HTERT RPE-1 (cell line): Measurements from ENCODE around the gene DSE.

Experiments
- in situ Hi-C: fragments of 300-500 bp; cut with MboI; formaldehyde crosslinking; loops from 4 replicates; pipeline ENCODE4 v1.14.3; 2020; ENCODE audit warnings: low sequenced_read_pairs

DSE gene

DNA sequence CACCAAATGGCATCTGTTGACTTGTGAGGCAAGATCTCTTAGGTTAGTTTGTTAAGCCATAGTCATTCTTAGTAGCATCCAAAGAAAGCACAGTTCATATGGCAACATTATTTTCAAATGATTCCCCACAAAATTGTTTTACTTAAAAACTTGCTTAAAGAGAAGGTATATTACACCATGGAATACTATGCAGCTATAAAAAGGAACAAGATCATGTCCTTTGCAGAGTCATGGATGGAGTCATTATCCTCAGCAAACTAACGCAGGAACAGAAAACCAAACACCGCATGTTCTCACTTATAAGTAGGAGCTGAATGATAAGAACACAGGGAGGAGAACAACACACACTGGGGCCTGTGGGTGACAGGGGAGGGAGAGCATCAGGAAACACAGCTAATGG lies 10.9 kb upstream of the DSE start:
- in situ Hi-C loops, result no loop called here

DNA sequence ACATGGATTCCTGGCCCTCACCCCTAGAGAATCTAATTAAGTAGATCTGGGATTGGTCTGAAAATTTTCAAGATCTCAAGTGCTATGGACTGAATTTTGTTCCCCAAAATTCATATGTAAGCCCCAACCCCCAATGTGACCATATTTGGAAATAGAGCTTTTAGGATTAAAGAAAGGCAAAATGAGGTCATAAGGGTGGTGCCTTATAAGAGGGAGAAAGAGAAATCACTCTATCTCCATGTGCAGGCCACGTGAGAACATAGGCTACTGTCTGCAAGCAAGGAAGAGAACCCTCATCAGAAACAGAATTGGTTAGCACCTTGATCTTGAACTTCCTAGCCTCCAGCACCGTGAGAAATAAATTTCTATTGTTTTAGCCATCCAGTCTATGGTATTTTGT lies 8.5 kb upstream of the DSE start:
- in situ Hi-C loops, result no loop called here

DNA sequence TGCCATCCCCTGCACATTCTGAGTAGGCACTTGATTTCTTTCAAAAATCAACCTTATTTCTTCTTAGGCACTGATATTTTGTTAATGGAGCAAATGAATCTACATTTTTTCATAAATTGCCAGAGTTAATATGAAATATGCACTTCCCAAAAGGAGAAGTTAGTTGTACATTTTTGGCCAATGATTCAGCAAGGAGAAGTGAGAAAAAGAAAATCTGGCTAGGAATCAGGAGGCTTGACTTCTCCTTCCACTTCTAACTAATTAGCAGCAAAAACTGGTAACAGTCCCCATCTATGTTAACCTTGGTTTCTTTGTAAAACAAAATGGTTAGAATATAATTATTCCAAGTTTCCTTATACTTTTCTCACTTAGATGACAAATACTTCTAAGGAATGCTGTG lies 7.0 kb upstream of the DSE start:
- in situ Hi-C loops, result no loop called here

DNA sequence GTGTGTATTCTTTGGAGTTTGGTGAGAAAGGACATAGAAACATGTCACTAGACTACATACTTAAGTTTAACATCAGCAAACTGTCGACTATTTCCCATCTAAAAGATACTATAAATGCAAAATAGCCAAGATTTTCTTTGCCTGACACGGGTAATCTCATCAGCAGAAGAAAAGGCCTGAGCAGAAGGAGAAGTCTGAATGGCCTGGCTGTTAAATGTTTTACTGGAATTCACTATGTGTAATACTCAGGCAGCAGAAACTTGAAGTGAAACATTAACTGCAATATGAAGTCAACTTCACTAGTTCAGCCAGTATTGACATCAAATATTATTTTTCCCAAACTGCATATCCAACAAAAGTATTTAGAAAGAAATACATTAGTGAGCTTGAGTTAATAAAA lies 6.4 kb upstream of the DSE start:
- in situ Hi-C loops, result no loop called here

DNA sequence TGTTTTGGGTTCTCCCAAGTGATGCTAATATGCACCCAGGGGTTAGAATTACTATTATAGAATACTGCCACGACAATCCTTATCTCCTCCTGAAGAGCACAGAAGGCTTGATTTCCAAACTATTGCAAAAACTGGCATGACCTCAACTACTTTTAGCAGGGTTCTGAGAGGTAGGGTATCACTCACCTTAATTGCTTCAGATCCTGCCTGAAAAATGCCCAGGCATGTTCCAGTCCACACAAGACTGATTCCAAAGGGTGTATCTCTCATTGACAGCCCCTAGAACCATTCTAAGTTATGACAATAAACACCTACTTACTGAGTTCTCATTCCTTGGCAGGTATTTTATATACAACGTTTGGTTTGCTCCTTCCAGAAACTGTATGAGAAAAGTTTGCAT lies 5.0 kb upstream of the DSE start:
- in situ Hi-C loops, result no loop called here

DNA sequence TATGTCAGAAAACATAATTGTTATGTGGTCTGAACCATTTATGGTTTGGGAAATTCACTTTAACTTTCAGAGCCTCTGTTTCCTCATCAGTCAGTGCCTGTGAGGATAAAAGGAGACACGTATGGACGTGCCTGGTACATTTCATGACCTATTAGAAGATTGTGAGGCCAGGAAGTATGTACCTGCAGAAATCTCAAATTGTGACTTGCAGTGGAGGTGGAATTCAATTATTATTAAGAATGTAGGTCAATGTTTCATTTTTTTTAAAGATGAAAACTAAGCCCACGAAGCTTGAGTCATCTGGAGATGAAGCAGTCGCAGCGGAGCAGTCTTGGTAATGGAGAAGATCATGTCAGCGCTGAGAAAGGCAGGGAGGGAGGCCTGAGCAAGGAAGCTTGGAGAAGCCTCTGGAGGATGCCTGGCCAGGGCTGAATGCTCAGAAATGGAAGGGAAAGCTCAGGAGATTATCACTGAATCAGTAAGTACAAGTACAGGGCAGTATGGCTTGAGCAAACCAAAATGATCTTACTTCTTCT lies 3.9 kb upstream of the DSE start:
- in situ Hi-C loops, result no loop called here

DNA sequence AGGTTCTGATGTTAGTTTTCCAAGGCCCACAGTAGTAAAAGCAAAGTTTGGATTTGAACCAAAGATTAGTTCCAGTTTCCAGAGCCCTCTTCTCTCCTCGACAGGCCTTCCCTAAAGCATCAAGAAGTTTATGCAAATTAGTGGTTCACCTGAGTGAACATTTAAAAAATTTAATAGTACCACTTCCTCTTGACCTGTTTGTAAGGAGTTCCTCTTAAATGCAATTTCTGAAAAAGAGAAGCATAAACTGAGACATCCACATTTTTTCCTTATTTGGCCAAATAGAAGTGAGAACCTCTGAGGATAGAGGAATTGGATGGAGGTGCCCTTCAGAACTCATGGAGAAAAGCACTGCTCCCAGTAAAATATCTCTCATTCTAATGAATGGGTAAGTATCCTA lies 1.2 kb upstream of the DSE start:
- in situ Hi-C loops, result no loop called here

DNA sequence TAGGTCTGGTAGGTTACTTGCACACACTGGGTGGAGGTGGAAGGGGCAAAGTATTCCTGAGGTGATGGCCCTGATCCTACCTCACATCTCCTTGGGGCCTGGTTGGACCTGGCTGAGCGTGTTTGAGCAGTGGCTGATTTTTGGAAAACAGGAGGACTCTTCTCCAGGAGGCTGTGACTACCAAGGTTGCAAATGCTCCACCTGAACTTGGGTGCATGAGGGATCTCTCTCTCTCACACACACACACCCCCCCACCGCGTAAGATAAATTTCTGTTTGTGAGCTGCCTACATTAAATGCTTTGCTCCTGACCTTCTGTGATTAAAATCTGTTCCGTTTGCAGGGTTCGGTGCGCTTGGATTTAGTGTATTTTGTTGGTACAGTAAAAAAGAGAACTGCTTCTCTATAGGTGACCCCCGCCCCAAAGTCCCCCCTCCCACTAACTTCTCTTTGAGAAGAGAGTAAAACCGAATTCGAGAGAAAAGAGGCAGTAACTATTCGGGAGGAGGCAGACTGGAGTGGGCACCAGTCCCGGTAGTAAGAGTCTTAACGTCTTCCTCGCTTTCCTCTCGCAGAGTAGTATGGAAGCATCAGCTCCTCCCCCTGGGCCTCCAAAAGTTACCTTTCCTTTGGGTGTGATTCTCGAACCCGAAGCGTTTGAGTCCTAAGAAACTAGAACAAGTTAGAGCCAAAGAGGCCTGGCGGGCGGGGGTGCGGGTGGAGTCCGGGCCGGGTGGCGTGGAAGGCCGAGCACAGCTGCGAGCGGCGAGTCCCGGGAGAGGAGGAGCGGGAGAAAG lies 585 bp upstream of the DSE start:
- in situ Hi-C loops, result no loop called here

DNA sequence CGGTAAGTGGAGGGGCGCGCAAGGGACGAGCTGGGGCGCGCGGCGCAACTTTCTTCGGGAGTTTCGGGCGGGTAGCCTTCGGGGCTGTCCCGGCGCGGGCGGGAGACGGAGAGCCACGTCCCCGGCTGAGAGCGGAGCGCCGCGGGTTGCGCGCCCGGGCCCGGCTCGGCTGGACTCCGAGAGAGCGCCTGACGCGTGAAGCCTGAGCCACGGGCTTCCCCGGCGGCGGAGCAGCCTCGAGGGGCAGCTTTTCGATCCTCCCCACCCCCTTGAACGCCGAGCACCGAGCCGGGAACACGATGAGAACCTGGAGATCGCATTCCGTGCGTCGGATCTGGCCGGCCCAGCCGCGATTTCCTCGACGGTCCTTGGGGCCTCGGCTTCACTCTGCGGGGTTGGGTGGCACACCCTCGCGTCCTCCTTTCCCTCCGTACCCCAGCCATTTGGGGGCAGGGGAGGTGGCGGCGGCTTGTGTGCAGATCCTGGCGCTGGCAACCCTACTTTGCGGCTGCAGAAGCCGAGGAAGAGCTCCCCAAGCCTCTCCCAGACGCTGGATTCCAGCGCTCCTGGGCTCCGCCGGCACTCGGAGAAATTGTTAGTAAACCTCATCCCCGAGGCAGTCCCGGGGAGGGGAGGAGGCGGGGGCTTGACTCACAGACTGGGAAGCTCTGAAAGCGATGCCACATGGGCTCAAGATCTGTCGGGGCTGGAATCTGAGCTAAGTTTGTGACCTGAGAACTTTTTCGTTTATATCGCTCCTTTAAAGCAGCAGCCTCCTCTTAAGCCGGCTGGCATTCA lies 572 bp downstream of the DSE start:
- in situ Hi-C loops, result no loop called here

DNA sequence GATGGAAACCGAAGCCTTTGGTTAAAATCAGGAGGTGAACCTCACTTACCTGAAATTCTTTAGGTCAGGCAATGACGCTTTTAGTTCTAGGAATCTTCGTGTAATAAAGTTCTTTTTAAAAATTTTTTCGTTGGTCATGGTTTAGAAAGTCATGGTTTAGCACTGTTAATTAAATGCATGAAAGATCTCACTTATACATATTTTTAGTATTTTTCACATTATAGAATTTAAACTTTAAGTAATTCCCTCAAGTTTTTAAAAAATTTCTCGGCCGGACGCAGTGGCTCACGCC lies 1.1 kb downstream of the DSE start:
- in situ Hi-C loops, result no loop called here

DNA sequence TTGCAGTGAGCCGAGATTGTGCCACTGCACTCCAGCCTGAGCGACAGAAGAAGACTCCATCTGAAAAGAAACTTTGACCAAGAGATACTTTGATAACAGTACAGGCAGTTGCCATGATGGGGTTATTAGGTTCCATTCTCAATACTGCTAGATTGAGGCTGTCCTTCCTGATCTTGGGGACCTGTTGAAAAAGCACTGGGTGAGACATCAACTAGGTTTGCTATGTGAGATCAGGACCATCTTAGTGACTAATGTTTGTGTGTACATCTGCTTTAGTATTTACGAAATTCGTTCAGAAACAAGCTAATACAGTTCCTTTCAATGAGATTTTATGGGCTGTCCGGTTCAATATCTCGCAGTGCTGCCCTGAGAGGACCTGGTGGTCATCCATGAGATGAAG lies 2.6 kb downstream of the DSE start:
- in situ Hi-C loops, result no loop called here

DNA sequence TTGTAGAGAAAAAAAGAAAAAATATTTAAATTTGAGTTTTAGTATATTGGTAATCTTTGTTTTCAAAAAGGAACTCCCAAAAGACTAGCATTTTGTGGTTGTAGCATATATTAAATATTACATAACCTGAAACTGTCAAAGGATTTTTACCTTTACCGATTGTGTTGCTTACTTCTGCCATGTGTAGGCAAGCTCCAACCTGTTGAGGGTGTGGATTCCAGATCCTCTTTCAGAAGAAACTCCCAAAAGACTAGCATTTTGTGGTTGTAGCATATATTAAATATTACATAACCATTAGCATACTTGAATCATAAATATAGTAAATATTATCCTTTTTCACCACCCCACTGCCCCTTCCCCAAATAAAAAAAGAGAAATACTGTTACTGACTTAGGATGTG lies 3.2 kb downstream of the DSE start:
- in situ Hi-C loops, result no loop called here

DNA sequence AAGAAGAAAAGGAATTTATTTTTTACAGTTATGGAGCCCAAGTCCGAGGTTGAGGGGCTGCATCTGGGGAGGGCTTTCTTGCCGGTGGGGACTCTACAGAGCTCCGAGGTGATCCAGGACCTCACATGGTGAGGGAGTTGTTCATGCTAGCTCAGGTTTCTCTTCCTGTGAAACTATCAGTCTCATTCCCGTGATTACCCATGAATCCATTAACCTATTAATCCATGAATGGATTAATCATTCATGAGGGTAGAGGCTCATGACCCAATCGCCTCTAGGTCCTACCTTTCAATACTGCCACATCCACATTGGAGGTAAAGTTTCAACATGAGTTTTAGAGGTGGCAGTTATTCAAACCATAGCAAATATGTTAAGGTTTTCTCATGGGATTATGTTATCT lies 3.8 kb downstream of the DSE start:
- in situ Hi-C loops, result no loop called here

DNA sequence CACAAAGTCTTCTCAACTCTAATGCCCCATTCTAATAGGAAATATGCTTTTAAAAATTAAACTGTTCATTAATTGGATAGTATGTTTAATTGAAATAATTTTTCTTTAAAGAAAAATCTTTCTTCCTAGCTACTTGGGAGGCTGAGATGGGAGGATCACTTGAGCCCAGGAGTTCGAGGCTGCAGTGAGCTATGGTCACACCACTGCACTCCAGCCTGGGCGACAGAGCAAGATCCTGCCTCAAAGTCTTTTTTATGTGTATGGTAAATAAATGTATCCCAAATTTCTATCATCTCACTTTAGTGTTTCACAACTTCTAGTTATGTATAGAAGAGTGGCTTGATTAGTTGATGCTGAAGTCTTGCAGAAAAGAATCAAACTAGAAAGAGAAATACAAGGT lies 4.5 kb downstream of the DSE start:
- in situ Hi-C loops, result no loop called here

DNA sequence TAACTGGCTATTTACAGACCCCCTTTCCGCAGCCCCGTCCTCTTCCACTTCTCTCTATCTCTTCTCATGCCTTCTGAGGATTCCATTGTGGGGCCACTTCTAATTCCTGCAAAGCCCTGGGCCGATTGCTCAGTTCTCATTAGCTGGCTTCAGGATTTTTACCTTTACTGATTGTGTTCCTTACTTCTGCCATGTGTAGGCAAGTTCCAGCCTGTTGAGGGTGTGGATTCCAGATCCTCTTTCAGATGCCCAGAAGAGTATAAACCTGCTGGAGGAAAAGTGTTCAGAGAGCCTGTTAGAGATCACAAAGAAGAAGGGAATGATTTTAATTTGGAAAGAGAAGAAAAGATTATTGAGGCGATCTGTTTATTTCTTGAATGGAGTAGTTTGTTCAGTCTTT lies 5.4 kb downstream of the DSE start:
- in situ Hi-C loops, result no loop called here

DNA sequence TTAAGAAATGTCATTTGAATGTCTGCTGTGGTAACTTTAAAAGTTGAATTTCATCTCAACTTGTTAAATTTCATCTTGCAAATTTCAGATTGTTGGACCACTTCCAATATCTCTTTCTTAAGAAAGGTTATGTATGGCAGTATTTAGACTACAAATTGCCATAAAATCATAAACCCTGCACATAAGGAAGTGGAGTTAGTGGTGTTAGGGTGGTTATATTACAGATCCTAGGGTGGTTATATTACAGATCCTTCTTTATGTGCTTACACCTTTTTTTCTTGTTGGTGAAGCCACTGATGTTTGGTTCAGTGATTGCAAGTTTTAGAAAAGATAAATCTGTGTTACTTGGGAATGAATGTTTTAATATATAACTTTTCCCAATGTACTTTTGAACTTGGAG lies 9.0 kb downstream of the DSE start:
- in situ Hi-C loops, result no loop called here

DNA sequence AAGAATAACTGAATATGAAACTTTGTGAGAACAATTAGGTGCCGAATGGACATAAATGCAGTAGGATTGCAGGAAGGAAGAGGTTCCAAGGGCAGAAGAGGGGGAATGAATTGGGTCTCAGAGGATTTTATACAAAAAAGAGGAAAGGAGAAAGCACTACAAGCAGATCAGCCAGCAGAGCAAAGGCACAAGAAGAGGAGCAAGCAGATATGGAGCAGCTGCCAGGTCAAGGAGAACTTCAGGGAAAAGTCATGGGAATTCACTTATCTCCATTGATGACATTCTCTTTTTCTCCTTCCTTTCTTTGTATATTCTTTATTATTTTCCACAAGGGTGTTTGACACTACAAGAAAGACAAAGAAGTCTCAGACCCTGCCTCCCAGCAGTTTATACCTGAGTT lies 9.6 kb downstream of the DSE start:
- in situ Hi-C loops, result no loop called here

DNA sequence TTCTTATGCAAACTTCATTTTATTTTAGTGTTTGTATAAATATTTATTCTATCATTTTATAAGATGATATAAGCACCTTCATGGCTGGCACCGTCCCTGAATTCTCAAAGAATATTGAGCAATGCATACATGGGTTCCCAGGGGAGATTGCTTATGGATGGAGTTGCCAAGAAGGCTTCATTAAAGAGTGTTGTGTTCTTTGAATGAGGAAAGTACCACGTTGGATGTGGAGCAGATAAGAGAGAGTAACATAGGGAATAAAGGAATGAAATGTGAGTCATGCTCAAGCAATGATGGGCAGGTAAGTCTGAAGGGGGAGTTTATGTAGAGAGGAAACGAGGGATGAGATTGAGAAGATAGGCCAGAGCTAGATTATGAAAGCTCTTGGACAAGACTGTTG lies 10.3 kb downstream of the DSE start:
- in situ Hi-C loops, result no loop called here

DNA sequence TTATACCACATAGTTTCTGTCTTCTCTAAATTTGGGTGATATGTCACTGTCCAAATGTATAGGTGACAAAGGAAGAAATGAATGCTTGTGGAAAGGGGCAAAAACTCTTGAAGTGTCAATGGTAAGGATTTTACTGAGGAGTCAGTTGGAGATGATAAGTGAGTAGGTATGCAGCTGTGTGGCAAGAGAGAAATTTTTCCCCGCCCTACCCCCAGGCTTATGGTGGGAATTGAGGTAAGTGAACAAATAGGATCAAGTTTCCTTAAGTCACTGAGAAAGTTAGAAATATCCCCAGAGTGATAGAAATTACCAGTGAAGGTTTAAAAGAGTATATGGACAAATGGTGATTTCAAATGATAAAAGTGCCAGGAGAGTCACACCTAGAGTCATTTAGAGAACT lies 11.8 kb downstream of the DSE start:
- in situ Hi-C loops, result no loop called here

DNA sequence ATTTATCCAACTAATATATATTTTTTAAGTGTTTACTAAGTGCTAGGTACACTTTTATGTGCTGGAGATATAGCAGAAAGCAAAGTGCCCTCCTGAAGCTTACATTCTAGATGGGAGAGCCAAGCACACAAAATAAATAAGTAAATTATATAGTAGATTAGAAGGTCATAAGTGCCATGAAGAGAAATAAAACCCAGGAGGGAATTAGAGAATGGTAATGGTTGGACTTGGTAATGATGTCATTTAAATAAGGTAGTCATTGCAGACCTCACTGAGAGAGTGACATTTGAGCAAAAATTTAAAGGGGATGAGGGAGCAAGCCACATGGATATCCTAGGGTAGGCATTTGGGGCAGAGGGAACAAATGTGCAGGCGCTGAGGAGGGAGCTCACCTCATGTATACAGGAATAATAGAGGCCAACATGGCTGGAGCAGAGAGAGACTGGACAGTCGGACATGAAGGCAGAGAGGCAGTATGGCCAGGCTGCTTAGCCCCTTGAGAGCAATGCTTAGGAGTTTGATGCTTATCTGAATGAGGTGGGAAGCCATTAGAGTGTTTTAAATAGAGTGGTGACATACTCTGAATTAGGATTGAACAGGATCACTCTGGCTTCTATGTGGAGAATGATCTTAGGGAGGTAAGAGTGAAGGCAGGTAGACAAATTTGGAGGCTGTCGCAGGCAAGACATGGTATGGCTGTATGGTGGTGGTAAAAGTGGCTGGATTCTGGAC lies 14.1 kb downstream of the DSE start:
- in situ Hi-C loops, result no loop called here

DNA sequence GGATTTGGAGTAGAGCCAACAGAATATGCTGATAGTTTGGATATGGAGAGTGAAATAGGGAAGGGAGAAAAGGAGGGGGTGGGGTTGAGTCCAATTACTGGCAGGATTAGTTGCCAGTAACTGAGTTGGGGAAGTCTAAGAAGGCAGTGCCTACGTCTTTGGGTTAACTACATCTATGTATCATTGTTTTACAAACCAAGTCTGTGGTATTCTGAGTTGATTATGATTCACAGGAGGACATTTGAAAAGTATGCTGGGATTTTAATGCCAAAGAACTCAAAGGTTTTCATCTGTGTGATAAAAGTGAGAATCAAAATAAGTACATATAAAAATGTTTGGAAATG lies 14.7 kb downstream of the DSE start:
- in situ Hi-C loops, result no loop called here

DNA sequence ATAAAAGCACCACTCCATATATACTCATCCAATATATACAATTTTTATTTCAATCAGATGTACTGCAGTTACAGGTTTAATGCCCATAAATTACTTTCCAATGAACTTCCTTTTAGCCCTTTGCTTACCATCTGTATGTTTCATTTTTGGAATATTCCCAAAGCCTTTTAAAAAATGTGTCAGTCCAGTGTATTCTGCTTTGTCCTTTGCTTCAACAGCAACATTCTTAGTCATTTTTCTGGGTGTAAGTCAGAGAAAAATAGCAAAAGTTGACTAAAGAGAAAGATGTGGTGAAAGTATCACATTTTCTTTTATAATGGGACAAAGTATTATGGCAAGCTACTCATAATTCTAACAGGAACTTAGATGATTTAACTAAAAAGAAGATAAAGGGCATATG lies 15.2 kb downstream of the DSE start:
- in situ Hi-C loops, result no loop called here
